Heart left ventricle (tissue), 13 donors: ENCODE data around the gene ZBTB21.

ENCODE experiments used
- POLR2A ChIP-seq, 2 donors: fragments of 450-650 bp; IDR thresholded peaks; one replicate each; pipeline ENCODE4 v1.6.1; 2017; ENCODE audit warnings: antibody characterized with exemption in 2 of 2, mild to moderate bottlenecking in 2 of 2, moderate library complexity in 2 of 2
- TF ChIP-seq, protein P1 (sequence below), 12 donors: fragments of 200-600 bp; sonication (generic) in 4 of 12; IDR thresholded peaks; one replicate each; pipeline versions ENCODE4 v1.5.0 to v1.8.0; 2018 to 2022; ENCODE audit warnings: antibody characterized with exemption in 12 of 12, mild to moderate bottlenecking in 5 of 12
- donor health status: ischemic (EF 13 %, LVEDD 7.1; RV severe dilation, severe dysfunction).
- donor health status: DM: no; HTN: yes; CAD: no.
- donor health status: DM: no; HTN: no; CAD: no.
- donor health status: ischemic (EF 25% LVEDD 6.9; RV normal size, moderate dysfunction).
- donor health status: ischemic (EF 25% LVEDD 5.7; RV mildly dilated, moderate dysfunction).
- donor health status: ischemic (EF 35%, LVEDD 5.7; RV mildly dilated, moderate dysfunction).
- donor health status: nonischemic (EF 11% LVEDD 7.7; RV severe dilation, severe dysfunction).
- donor health status: DM: yes; HTN: yes; CAD: no.
- donor health status: PGD.
- donor health status: ischemic (EF 29% LVEDD 5.4; RV normal size, mild dysfunction).
- donor health status: nonischemic (EF 23%, LVEDD 6.1; RV moderate dilation, normal function).

DNA sequence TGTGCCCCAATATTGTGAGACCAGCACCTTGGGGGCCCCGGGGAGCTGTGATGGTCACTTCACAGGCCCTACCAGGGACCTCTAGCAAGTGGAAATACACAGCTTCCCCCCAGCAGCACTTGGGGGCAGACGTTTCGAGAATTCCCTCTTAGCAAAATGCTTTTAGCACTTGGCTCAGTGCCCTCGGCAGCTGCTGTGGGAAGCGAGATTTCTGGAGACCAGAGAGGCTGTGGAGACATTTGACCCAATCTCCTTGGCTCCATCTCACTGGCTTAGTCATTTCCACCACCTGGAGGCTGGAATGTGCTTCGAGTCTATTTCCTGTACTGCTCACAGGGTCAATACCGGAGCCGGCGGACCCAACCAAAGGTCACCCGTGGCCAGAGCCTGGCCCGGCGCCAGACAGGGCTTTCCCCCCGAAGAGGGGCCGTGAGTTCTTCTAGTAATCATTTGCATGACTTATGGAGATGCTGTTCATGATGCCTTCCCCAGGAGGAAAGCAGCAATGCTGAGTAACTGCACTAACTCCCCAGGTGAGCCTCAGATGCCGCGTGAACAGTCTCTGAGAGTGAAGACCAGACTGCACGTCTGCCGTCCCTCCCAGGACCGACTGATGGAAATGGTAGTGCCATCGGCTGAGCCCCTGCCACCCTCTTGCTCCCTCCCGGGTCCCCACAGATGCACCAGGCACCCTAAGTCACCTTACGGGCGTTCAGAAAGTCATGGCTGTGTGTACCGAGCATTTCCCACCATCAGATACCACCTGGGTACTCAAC lies 52.0 kb downstream of the ZBTB21 start:
- TF ChIP-seq, protein P1, sequence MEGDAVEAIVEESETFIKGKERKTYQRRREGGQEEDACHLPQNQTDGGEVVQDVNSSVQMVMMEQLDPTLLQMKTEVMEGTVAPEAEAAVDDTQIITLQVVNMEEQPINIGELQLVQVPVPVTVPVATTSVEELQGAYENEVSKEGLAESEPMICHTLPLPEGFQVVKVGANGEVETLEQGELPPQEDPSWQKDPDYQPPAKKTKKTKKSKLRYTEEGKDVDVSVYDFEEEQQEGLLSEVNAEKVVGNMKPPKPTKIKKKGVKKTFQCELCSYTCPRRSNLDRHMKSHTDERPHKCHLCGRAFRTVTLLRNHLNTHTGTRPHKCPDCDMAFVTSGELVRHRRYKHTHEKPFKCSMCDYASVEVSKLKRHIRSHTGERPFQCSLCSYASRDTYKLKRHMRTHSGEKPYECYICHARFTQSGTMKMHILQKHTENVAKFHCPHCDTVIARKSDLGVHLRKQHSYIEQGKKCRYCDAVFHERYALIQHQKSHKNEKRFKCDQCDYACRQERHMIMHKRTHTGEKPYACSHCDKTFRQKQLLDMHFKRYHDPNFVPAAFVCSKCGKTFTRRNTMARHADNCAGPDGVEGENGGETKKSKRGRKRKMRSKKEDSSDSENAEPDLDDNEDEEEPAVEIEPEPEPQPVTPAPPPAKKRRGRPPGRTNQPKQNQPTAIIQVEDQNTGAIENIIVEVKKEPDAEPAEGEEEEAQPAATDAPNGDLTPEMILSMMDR (IDR thresholded peaks at IDR 0.05) = peak in 10 of 12 donors; percentile 12 to 55 (median 36)
- no peak for TF ChIP-seq POLR2A (IDR thresholded peaks at IDR 0.05)
